ENCODE results near the gene OR5AU1.

The OR5AU1 gene

DNA sequence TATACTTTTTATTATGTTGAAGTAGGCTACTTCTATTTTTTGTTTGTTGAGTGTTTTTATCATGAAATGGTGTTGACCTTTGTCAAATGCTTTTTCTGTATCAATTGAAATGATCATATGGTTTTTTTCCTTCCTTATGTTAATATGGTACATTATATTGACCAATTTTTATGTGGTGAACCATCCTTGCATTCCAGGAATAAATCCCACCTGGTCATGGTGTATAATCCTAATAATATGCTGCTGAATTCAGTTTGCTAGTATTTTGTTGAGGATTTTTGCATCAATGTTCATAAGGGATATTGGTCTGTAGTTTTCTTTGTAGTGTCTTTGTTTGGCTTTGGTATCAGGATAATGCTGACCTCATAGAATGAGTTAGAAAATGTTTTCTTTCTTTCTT, 10.4 kb downstream of the OR5AU1 start:
- Mint-ChIP-seq H3K4me3 (no peak overlapping the region), H3K4me1 (no peaks in the 10 kb centered on the region), H3K36me3 (peaks cover 11% of the 10 kb centered on the region), H3K27me3 (peaks cover 34% of the 10 kb centered on the region), H3K9me3 (peaks cover 16% of the 10 kb centered on the region), H3K27ac (no peak overlapping the region)
- no peak for ATAC-seq

DNA sequence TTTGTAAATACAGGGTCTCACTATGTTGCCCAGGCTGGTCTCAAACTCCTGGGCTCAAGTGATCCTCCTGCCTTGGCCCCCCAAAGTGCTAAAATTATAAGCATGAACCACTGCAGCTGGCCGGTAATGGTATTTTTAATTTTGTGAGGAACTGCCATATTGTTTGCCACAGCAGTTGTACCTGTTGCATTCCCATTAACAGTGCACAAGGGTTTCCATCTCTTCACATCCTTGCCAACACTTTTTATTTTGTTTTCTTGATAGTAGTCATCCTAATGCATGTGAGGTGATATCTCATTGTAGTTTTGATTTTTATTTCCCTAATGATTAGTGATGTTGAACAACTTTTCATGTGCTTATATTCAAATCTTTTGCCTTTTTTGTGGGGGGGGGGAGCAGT, 13.5 kb downstream of the OR5AU1 start:
- H3K4me3 Mint-ChIP-seq = no peak overlapping the region
- ATAC-seq = no peak
- peaks cover 16% of the 10 kb centered on the region for H3K9me3 Mint-ChIP-seq
- no peak overlapping the region for H3K27ac Mint-ChIP-seq
- peaks cover 11% of the 10 kb centered on the region for H3K36me3 Mint-ChIP-seq
- H3K4me1 Mint-ChIP-seq = no peaks in the 10 kb centered on the region
- H3K27me3 Mint-ChIP-seq = peaks cover 34% of the 10 kb centered on the region

DNA sequence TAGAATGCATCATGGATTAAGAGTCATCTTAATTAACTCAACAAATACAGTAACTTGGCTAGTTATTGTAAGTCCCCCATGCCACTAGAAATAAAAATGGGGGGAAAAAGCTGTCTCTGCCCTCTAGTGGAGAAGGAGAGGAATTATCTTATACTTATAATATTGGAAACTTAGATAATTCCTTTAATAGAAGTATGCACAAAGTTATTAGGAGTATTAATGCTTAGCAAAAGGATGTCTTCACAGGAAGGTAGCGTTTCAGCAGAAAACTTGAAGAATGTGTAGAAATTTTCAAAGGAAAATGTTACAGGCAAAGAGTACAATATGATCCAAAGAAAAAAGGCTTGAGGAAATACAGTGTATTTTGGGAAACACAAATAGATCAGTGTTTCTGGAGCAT, 19.8 kb downstream of the OR5AU1 start:
- ATAC-seq = no peak
- no peak overlapping the region for H3K4me3 Mint-ChIP-seq
- no peaks in the 10 kb centered on the region for H3K9me3 Mint-ChIP-seq
- H3K4me1 Mint-ChIP-seq = no peaks in the 10 kb centered on the region
- no peaks in the 10 kb centered on the region for H3K27me3 Mint-ChIP-seq
- H3K36me3 Mint-ChIP-seq = no peaks in the 10 kb centered on the region
- H3K27ac Mint-ChIP-seq = no peak overlapping the region

GRCh38 chr14:21133901-21134300, 22.0 kb downstream of the OR5AU1 start:
- Mint-ChIP-seq H3K9me3 (no peaks in the 10 kb centered on the region), H3K27me3 (no peaks in the 10 kb centered on the region), H3K27ac (no peak overlapping the region), H3K4me3 (no peak overlapping the region), H3K36me3 (no peaks in the 10 kb centered on the region), H3K4me1 (no peaks in the 10 kb centered on the region)
- ATAC-seq = no peak

GRCh38 chr14:21123429-21123828, 32.4 kb downstream of the OR5AU1 start:
- peaks cover 7% of the 10 kb centered on the region for H3K36me3 Mint-ChIP-seq
- peaks cover 84% of the 10 kb centered on the region for H3K27me3 Mint-ChIP-seq
- no peaks in the 10 kb centered on the region for H3K4me1 Mint-ChIP-seq

GRCh38 chr14:21121122-21121521, 34.7 kb downstream of the OR5AU1 start:
- Mint-ChIP-seq H3K36me3 (peaks cover 7% of the 10 kb centered on the region), H3K27ac (no peak overlapping the region), H3K4me3 (no peak overlapping the region), H3K27me3 (peaks cover 65% of the 10 kb centered on the region), H3K4me1 (no peaks in the 10 kb centered on the region), H3K9me3 (peaks cover 4% of the 10 kb centered on the region)
- no peak for ATAC-seq

More at GRCh38 chr14:21123429-21123828, 32.4 kb downstream of the OR5AU1 start:
- H3K4me3 Mint-ChIP-seq = no peak overlapping the region
- no peak overlapping the region for H3K27ac Mint-ChIP-seq
- peaks cover 4% of the 10 kb centered on the region for H3K9me3 Mint-ChIP-seq
- ATAC-seq = no peak

GRCh38 chr14:21120686-21121085, 35.2 kb downstream of the OR5AU1 start:
- Mint-ChIP-seq H3K27me3 (peaks cover 61% of the 10 kb centered on the region), H3K4me1 (no peaks in the 10 kb centered on the region), H3K9me3 (peaks cover 4% of the 10 kb centered on the region), H3K27ac (no peak overlapping the region), H3K36me3 (peaks cover 7% of the 10 kb centered on the region), H3K4me3 (no peak overlapping the region)
- no peak for ATAC-seq

- Mint-ChIP-seq H3K36me3 (no peaks in the 10 kb centered on the region), H3K27me3 (peaks cover 43% of the 10 kb centered on the region), H3K4me3 (no peak overlapping the region), H3K27ac (no peak overlapping the region), H3K9me3 (no peaks in the 10 kb centered on the region), H3K4me1 (no peaks in the 10 kb centered on the region)
- ATAC-seq = no peak
Observed at GRCh38 chr14:21118933-21119332, 36.9 kb downstream of the OR5AU1 start.

DNA sequence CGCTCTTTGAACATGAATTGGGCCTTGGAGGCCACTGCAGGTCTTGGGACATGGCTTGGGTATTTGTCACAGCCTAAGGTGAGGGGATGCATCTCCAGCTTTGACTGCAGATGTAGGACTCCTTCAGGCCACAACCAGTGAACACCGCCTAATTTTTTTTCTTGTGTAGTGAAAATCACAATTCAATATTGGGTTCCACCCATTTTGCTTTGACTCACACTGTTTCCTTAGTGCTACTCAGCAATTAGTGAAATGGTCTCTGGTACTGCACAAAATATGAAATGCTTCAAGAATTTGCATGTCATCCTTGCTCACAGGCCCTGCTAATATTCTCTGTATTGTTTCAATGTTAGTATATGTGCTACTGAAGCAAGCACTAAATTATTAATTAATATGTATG, 42.5 kb downstream of the OR5AU1 start:
- peaks cover 5% of the 10 kb centered on the region for H3K4me1 Mint-ChIP-seq
- no peaks in the 10 kb centered on the region for H3K9me3 Mint-ChIP-seq
- H3K27me3 Mint-ChIP-seq = no peaks in the 10 kb centered on the region
- no peak overlapping the region for H3K4me3 Mint-ChIP-seq
- no peak overlapping the region for H3K27ac Mint-ChIP-seq
- no peak for ATAC-seq
- no peaks in the 10 kb centered on the region for H3K36me3 Mint-ChIP-seq

DNA sequence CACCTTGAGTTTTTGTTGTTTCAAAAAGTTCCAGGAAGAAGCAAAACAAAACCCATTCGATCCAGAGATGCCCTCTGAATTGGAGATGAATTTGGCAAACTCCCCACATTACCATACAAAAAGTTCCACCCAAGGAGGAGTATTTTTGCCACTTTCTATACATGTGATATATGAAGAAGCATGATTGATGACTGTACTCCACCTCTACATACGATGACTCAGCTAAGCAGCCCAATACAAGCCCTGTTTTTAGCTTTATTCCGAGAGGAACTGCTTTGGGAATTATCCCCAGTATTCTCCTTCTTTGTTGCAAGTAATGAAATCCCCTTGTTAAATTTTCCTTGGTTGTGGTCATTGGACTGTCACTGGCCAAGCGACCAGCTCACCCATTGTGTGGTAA, 43.6 kb downstream of the OR5AU1 start:
- H3K27me3 Mint-ChIP-seq = no peaks in the 10 kb centered on the region
- H3K9me3 Mint-ChIP-seq = no peaks in the 10 kb centered on the region
- ATAC-seq = no peak
- H3K4me1 Mint-ChIP-seq = peaks cover 5% of the 10 kb centered on the region
- H3K4me3 Mint-ChIP-seq = no peak overlapping the region
- no peak overlapping the region for H3K27ac Mint-ChIP-seq
- no peaks in the 10 kb centered on the region for H3K36me3 Mint-ChIP-seq

DNA sequence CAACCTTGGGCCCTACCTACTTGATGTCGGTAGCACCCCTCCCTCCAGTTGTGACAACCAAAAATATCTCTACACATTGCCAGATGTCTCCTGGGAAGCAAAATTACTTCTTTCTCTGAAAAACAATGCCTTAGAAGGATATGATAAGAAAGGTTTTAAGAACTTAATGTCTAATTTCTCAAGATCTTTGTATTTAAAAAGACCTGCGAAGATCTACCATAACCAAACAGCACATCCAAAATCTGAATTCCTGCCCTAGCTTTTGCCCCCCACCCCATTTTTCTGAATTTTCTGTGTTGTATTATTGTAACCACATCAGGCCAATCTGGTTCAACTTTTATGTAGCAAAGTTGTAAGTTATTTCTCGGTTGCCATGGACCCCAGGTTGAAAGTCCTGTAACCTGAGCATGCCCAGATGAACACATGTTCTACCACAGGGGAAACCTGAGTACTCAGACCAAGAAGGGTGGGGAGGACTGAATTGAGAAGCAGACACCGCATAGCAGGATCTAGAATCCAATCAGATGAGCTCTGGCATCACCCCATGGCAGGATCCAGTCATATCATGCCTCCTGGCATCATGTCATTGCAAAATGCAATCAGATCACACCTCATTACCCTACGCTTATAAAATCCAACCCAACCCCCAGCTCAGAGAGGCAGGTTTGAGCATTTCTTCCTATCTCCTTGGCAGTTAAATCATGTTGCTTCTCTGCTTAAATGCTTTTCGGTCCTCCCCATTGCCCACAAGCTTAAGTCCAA, 46.3 kb downstream of the OR5AU1 start:
- no peaks in the 10 kb centered on the region for H3K27me3 Mint-ChIP-seq
- H3K4me1 Mint-ChIP-seq = peaks cover 17% of the 10 kb centered on the region
- no peaks in the 10 kb centered on the region for H3K36me3 Mint-ChIP-seq
- H3K9me3 Mint-ChIP-seq = no peaks in the 10 kb centered on the region
- H3K27ac Mint-ChIP-seq = no peak overlapping the region
- ATAC-seq = peak; percentile 83
- no peak overlapping the region for H3K4me3 Mint-ChIP-seq

DNA sequence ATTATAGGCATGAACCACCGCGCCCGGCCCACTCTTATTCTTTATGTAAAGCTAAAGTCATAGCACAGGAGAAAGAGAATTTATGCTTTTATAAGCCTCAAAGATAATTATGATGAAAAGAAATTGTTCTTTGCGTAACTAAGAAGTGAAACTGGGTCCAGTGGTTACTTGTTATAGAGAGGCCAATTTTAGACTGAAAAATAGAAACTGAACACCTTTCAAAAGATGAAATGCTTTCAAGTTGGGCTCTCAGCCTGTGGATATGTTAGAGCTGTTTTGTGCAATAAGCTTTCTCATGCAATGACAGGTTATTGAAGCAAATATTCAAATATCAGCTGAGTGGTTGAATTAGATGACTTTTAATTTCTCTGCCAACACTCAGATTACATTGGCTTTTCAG, 47.1 kb downstream of the OR5AU1 start:
- H3K27ac Mint-ChIP-seq = no peak overlapping the region
- H3K4me3 Mint-ChIP-seq = no peak overlapping the region
- no peaks in the 10 kb centered on the region for H3K36me3 Mint-ChIP-seq
- no peak for ATAC-seq
- H3K27me3 Mint-ChIP-seq = no peaks in the 10 kb centered on the region
- no peaks in the 10 kb centered on the region for H3K9me3 Mint-ChIP-seq
- H3K4me1 Mint-ChIP-seq = peaks cover 20% of the 10 kb centered on the region

DNA sequence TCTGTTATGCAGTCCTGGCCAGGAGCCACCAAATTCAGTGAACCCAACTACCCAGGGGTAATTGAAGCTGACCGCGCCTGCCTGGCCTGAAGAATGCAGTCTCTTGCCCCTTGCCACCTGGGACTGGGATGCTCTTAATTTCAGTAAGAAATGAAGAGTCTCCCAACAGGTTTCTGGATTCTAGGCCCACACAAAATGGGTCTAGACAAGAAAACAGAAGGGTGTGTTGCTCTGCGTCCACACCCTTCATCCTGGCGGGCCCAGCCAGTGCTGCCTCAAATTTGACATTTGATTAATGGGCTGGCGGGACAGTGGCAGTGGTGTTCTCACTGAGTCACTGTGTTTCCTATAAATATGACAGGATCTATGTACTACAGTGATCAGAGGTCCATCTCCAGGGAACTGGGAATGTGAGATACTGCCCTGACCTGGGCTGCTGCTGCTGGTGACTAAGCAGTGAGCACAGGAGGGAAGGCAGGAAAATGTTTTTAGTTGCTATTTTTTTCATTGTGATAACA, 48.5 kb downstream of the OR5AU1 start:
- Mint-ChIP-seq H3K4me1 (peaks cover 31% of the 10 kb centered on the region), H3K9me3 (no peaks in the 10 kb centered on the region), H3K27ac (peak overlapping the region; percentile 61), H3K27me3 (peaks cover 2% of the 10 kb centered on the region), H3K4me3 (no peak overlapping the region), H3K36me3 (no peaks in the 10 kb centered on the region)
- no peak for ATAC-seq

GRCh38 chr14:21106498-21107282, 49.2 kb downstream of the OR5AU1 start:
- peak overlapping the region; percentile 61 for H3K27ac Mint-ChIP-seq
- H3K4me1 Mint-ChIP-seq = peaks cover 35% of the 10 kb centered on the region
- no peak for ATAC-seq
- H3K9me3 Mint-ChIP-seq = no peaks in the 10 kb centered on the region
- peaks cover 8% of the 10 kb centered on the region for H3K27me3 Mint-ChIP-seq
- H3K4me3 Mint-ChIP-seq = peak overlapping the region; percentile 28
- H3K36me3 Mint-ChIP-seq = no peaks in the 10 kb centered on the region

- Mint-ChIP-seq H3K27ac (peak overlapping the region; percentile 61), H3K36me3 (no peaks in the 10 kb centered on the region), H3K9me3 (no peaks in the 10 kb centered on the region), H3K4me3 (no peak overlapping the region), H3K27me3 (peaks cover 9% of the 10 kb centered on the region), H3K4me1 (peaks cover 35% of the 10 kb centered on the region)
- ATAC-seq = no peak
Observed at GRCh38 chr14:21106176-21106497, 49.7 kb downstream of the OR5AU1 start.

DNA sequence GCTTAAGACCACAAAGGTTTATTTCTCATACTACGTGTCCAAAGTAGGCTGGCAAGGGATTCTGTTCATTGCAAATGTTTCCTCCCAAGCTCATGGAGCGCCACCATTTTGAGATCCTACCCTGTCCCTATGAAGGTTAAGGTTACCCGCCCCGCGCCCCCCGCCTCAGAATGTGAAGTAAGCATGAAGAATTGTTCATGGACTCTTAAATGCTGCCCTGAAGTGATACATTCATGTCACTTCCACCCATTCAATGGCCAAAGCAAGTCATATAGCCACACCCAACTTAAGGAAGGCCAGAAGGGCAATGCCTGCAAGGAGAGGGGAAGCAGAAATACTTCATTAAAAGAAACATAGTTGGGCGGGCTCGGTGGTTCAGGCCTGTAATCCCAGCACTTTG, 50.8 kb downstream of the OR5AU1 start:
- no peak for ATAC-seq
- Mint-ChIP-seq H3K4me1 (peaks cover 34% of the 10 kb centered on the region), H3K9me3 (no peaks in the 10 kb centered on the region), H3K27ac (peak overlapping the region; percentile 76), H3K4me3 (no peak overlapping the region), H3K36me3 (no peaks in the 10 kb centered on the region), H3K27me3 (peaks cover 19% of the 10 kb centered on the region)

Measured in stimulated activated memory B cell treated with anti-CD40 and anti-IgM and Interleukin-4, amounts not matched to agents 10 μg/mL and 1 μg/mL and 100 μg/mL, for 72 hours (primary cell).